DND-41 (cell line): Measurements from ENCODE around the gene CALCOCO1.

Experiments used
- ATAC-seq: fragments of 200-7000 bp; cut with Tn5 transposase; 3 replicates; pipeline ENCODE4 v1.9.1; 2021; ENCODE audit warnings: low read depth; ENCODE audit not compliant: insufficient read depth
- DNase-seq: peaks from one replicate; pipeline ENCODE4 v3.0.0-alpha.2; 2020
- H2AFZ ChIP-seq: 2 replicates; pipeline ENCODE4 v1.6.0; 2012; ENCODE audit warnings: low read depth, low read length
- H3K27ac ChIP-seq: 2 replicates; pipeline ENCODE4 v1.5.1; 2012; ENCODE audit warnings: low read length, inconsistent platforms
- H3K27me3 ChIP-seq: fragments of 200-600 bp; sonication (generic); 2 replicates; pipeline ENCODE4 v1.6.0; 2012; ENCODE audit warnings: low read length, mild to moderate bottlenecking, inconsistent platforms; ENCODE audit not compliant: insufficient read depth, poor library complexity
- H3K36me3 ChIP-seq: 2 replicates; pipeline ENCODE4 v1.5.1; 2012; ENCODE audit warnings: low read length, inconsistent platforms; ENCODE audit not compliant: insufficient read depth
- H3K4me1 ChIP-seq: 2 replicates; pipeline ENCODE4 v1.5.1; 2012; ENCODE audit warnings: mild to moderate bottlenecking, low read length; ENCODE audit not compliant: insufficient read depth
- H3K4me2 ChIP-seq: 2 replicates; pipeline ENCODE4 v1.6.0; 2012; ENCODE audit warnings: mild to moderate bottlenecking, moderate library complexity, low read length, inconsistent platforms; ENCODE audit not compliant: insufficient read depth
- H3K4me3 ChIP-seq, 2 experiments: fragments of 200-600 bp in 1 of 2; shearing (Covaris generic) in 1 of 2; 2 replicates each; pipeline ENCODE4 v1.5.1; 2012 to 2016; ENCODE audit warnings: inconsistent platforms in 2 of 2, low read length in 2 of 2, mild to moderate bottlenecking in 2 of 2, low read depth in 1 of 2, moderate library complexity in 1 of 2
- H3K79me2 ChIP-seq: 2 replicates; pipeline ENCODE4 v1.6.0; 2012; ENCODE audit warnings: low read length, inconsistent platforms; ENCODE audit not compliant: insufficient read depth
- H3K9ac ChIP-seq: 2 replicates; pipeline ENCODE4 v1.6.0; 2012; ENCODE audit warnings: low read depth, mild to moderate bottlenecking, inconsistent platforms, low read length, moderate library complexity
- H3K9me3 ChIP-seq: 2 replicates; pipeline ENCODE4 v1.5.1; 2012; ENCODE audit warnings: low read length, moderate library complexity, mild to moderate bottlenecking, inconsistent platforms; ENCODE audit not compliant: insufficient read depth, severe bottlenecking
- H4K20me1 ChIP-seq: 2 replicates; pipeline ENCODE4 v1.6.0; 2012; ENCODE audit warnings: low read length; ENCODE audit not compliant: insufficient read depth
- EZH2 ChIP-seq: IDR thresholded peaks from 3 replicates; pipeline ENCODE4 v1.6.1; 2012; ENCODE audit warnings: borderline replicate concordance, low read depth, mild to moderate bottlenecking, moderate library complexity, low read length, inconsistent platforms; ENCODE audit not compliant: severe bottlenecking
- TF ChIP-seq, protein P1 (sequence below): IDR thresholded peaks from 2 replicates; pipeline ENCODE4 v1.5.1; 2012; ENCODE audit warnings: borderline replicate concordance, low read length, moderate library complexity, mild to moderate bottlenecking; ENCODE audit not compliant: poor library complexity, severe bottlenecking; ENCODE audit errors: extremely low read depth

The CALCOCO1 gene

DNA sequence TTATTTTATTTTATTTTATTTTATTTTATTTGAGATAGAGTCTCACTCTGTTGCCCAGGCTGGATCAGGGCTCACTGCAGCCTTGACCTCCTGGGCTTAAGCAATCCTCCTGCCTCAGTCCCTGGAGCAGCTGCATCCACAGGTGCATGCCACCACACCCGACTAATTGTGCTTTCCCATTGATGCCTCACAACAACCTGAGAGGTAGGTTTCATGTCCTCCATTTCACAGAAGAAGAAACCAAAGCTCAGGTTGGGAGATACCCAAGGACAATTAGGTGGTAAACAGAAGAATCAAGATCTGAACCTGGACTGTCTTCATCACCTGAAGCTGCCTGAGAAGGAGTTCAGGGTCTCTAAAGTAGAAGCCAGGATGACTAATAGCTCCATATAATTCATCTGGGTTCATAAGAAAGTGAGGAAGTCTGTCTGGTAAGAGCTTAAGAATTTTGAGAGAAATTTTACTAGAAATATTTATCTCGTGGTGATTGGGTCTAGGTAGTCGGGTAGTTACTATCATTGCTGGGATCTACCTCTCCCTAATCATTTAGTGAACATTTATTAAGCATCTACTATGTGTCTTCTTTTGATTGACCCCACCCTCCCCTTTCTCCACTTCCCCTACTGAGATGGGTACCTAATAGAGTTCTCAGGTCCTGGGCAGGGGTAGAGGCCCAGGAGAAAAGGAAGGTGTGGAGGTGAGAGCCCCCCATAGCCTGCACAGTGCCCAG is 28.1 kb downstream of the CALCOCO1 start:
- Histone ChIP-seq H3K79me2 (no peaks in the 10 kb centered on the region), H2AFZ (no peak overlapping the region)

DNA sequence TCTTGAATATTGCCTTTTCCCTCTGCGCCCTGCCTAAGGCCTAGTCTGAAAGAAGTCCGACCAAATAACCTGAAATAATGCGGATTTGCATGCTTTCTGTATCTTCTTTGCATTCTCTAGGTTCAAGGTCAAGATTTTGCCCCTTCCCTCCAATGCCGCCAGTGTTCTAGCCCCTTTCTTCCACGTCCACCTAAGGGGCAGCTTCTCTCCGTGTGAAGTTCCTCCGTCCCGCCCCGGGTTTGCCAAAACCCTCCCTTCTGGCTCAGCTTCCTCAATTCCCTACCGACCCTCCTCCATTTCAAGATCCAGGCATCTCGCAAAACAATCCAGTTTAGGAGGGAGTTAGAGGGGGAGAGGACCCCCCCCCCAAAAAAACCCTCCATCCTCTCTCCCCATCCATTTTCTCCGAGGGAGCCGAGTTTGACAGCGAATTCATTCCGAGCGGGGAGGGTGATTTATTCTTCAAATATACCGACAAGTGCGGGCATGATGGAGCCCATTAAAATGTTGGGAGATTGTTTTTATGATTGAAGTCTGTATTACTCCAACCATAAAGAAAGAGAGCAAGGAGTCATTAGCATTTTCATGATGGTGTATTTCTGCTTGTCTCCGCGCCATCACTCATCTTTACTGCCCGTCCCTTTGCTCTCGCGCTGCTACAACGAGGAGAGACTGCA is 30.5 kb downstream of the CALCOCO1 start:
- H2AFZ ChIP-seq = no peak overlapping the region
- H3K9ac ChIP-seq = no peak overlapping the region
- H3K27me3 ChIP-seq = peaks cover 56% of the 10 kb centered on the region

More for the DNA sequence above, 28.1 kb downstream of the CALCOCO1 start:
- Histone ChIP-seq H3K4me2 (no peak overlapping the region), H3K9ac (no peak overlapping the region), H4K20me1 (no peaks in the 10 kb centered on the region), H3K27me3 (peaks cover 68% of the 10 kb centered on the region), H3K27ac (no peak overlapping the region), H3K4me3 (no peak overlapping the region), H3K36me3 (no peaks in the 10 kb centered on the region), H3K4me1 (no peaks in the 10 kb centered on the region), H3K9me3 (no peaks in the 10 kb centered on the region)
- DNase-seq (no peak), ATAC-seq (no peak)
- TF ChIP-seq, protein P1, sequence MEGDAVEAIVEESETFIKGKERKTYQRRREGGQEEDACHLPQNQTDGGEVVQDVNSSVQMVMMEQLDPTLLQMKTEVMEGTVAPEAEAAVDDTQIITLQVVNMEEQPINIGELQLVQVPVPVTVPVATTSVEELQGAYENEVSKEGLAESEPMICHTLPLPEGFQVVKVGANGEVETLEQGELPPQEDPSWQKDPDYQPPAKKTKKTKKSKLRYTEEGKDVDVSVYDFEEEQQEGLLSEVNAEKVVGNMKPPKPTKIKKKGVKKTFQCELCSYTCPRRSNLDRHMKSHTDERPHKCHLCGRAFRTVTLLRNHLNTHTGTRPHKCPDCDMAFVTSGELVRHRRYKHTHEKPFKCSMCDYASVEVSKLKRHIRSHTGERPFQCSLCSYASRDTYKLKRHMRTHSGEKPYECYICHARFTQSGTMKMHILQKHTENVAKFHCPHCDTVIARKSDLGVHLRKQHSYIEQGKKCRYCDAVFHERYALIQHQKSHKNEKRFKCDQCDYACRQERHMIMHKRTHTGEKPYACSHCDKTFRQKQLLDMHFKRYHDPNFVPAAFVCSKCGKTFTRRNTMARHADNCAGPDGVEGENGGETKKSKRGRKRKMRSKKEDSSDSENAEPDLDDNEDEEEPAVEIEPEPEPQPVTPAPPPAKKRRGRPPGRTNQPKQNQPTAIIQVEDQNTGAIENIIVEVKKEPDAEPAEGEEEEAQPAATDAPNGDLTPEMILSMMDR = no peak
- no peak for TF ChIP-seq EZH2

DNA sequence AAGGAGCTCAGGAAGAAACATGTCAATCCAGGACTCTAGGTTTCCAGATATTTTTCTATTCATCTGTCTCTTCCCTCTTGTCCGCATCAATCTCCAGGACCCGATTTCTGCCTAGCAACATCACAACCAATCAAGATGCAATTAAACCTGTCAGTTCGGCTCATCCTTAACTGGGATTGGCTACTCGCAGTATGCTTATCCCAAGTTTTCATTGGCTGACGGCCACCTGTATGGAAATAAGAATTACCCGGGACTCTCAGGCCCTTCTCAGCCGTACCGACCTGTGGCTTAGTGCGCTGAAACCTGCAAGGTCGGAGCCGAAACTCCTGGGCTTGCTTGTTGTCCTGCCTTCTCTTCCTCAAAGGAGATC is 31.0 kb downstream of the CALCOCO1 start:
- TF ChIP-seq, protein P1 = no peak
- no peak for TF ChIP-seq EZH2
- DNase-seq (no peak), ATAC-seq (peak; percentile 53; the same call in 2 of the 3 replicates)
- H3K9ac ChIP-seq = no peak overlapping the region
- no peaks in the 10 kb centered on the region for H4K20me1 ChIP-seq
- H3K27ac ChIP-seq = no peak overlapping the region
- H3K36me3 ChIP-seq = no peaks in the 10 kb centered on the region
- H3K9me3 ChIP-seq = no peaks in the 10 kb centered on the region
- no peaks in the 10 kb centered on the region for H3K4me1 ChIP-seq
- no peaks in the 10 kb centered on the region for H3K79me2 ChIP-seq
- no peak overlapping the region for H3K4me3 ChIP-seq
- peaks cover 54% of the 10 kb centered on the region for H3K27me3 ChIP-seq
- H3K4me2 ChIP-seq = no peak overlapping the region
- H2AFZ ChIP-seq = no peak overlapping the region

More for the DNA sequence above, 30.5 kb downstream of the CALCOCO1 start:
- H3K9me3 ChIP-seq = no peaks in the 10 kb centered on the region
- no peaks in the 10 kb centered on the region for H3K4me1 ChIP-seq
- no peaks in the 10 kb centered on the region for H3K36me3 ChIP-seq
- H3K4me2 ChIP-seq = no peak overlapping the region
- H3K27ac ChIP-seq = no peak overlapping the region
- DNase-seq (no peak), ATAC-seq (no peak)
- H4K20me1 ChIP-seq = no peaks in the 10 kb centered on the region
- H3K4me3 ChIP-seq = no peak overlapping the region
- no peaks in the 10 kb centered on the region for H3K79me2 ChIP-seq
- TF ChIP-seq EZH2 = no peak
- TF ChIP-seq, protein P1 = no peak
